Neural crest cell (in vitro differentiated cells): Measurements from ENCODE around the gene SKIC3. TPM values are rescaled to one million over a fixed set of nuclear protein-coding genes. Genes with fewer than 3 reads are reported as not detected.

Source experiments
- DNase-seq: peaks from one replicate; pipeline ENCODE4 v3.0.0; 2021; ENCODE audit warnings: low read depth, mixed read lengths, low spot score
- H3K27ac Mint-ChIP-seq: one replicate; pipeline ENCODE4 v1.8.0; 2021; ENCODE audit warnings: mild to moderate bottlenecking, mixed read lengths; ENCODE audit not compliant: unreplicated experiment
- H3K27me3 Mint-ChIP-seq: 2 replicates; pipeline ENCODE4 v1.8.0; 2021; ENCODE audit warnings: low read depth, mild to moderate bottlenecking, mixed read lengths
- H3K36me3 Mint-ChIP-seq: 2 replicates; pipeline ENCODE4 v1.8.0; 2021; ENCODE audit warnings: low read depth, mild to moderate bottlenecking, mixed read lengths
- H3K4me1 Mint-ChIP-seq: 2 replicates; pipeline ENCODE4 v1.8.0; 2021; ENCODE audit warnings: mixed read lengths
- H3K4me3 Mint-ChIP-seq: one replicate; pipeline ENCODE4 v1.8.0; 2021; ENCODE audit warnings: mild to moderate bottlenecking, mixed read lengths
- H3K9me3 Mint-ChIP-seq: 2 replicates; pipeline ENCODE4 v1.8.0; 2021; ENCODE audit warnings: mixed read lengths
- CTCF ChIP-seq: fragments of 200-600 bp; sonication (generic); conservative IDR thresholded peaks from 2 replicates; pipeline ENCODE4 v1.5.0; 2021; ENCODE audit warnings: antibody characterized with exemption, mild to moderate bottlenecking
- total RNA-seq: library from RNA; stranded (reverse); gene quantifications from 2 replicates; pipeline ENCODE4 v1.2.1, GENCODE V29; 2021

SKIC3 gene
- total RNA-seq, 1 donor from 2014 or later = 77.0 TPM

GRCh38 chr5:95543017-95543705, 11.6 kb downstream of the SKIC3 start:
- H3K27me3 Mint-ChIP-seq = no peaks in the 10 kb centered on the region
- H3K4me3 Mint-ChIP-seq = no peak overlapping the region
- peaks cover 13% of the 10 kb centered on the region for H3K36me3 Mint-ChIP-seq
- no peak for DNase-seq
- no peaks in the 10 kb centered on the region for H3K9me3 Mint-ChIP-seq
- no peak overlapping the region for H3K27ac Mint-ChIP-seq
- TF ChIP-seq CTCF = no peak
- no peaks in the 10 kb centered on the region for H3K4me1 Mint-ChIP-seq

- no peaks in the 10 kb centered on the region for H3K9me3 Mint-ChIP-seq
- peaks cover 23% of the 10 kb centered on the region for H3K36me3 Mint-ChIP-seq
- H3K4me3 Mint-ChIP-seq = no peak overlapping the region
- TF ChIP-seq CTCF = no peak
- DNase-seq = no peak
- no peaks in the 10 kb centered on the region for H3K4me1 Mint-ChIP-seq
- no peak overlapping the region for H3K27ac Mint-ChIP-seq
- no peaks in the 10 kb centered on the region for H3K27me3 Mint-ChIP-seq
These were observed 17.3 kb downstream of the SKIC3 start for GRCh38 chr5:95537501-95537900.

- H3K4me3 Mint-ChIP-seq = no peak overlapping the region
- H3K9me3 Mint-ChIP-seq = no peaks in the 10 kb centered on the region
- no peak for DNase-seq
- no peaks in the 10 kb centered on the region for H3K27me3 Mint-ChIP-seq
- peaks cover 17% of the 10 kb centered on the region for H3K36me3 Mint-ChIP-seq
- TF ChIP-seq CTCF = no peak
- H3K4me1 Mint-ChIP-seq = no peaks in the 10 kb centered on the region
- no peak overlapping the region for H3K27ac Mint-ChIP-seq
These were observed 21.0 kb downstream of the SKIC3 start for GRCh38 chr5:95533761-95534160.

- Mint-ChIP-seq H3K4me3 (no peak overlapping the region), H3K36me3 (peaks cover 17% of the 10 kb centered on the region), H3K4me1 (no peaks in the 10 kb centered on the region), H3K9me3 (no peaks in the 10 kb centered on the region), H3K27me3 (no peaks in the 10 kb centered on the region), H3K27ac (no peak overlapping the region)
- no peak for TF ChIP-seq CTCF
- DNase-seq = no peak
These were observed 21.7 kb downstream of the SKIC3 start for GRCh38 chr5:95533106-95533505.

- Mint-ChIP-seq H3K27ac (no peak overlapping the region), H3K36me3 (peaks cover 17% of the 10 kb centered on the region), H3K4me1 (no peaks in the 10 kb centered on the region), H3K9me3 (no peaks in the 10 kb centered on the region), H3K4me3 (no peak overlapping the region), H3K27me3 (no peaks in the 10 kb centered on the region)
- no peak for DNase-seq
- no peak for TF ChIP-seq CTCF
These were observed 22.4 kb downstream of the SKIC3 start for GRCh38 chr5:95532415-95532814.
